Activated naive CD4-positive, alpha-beta T cell treated with anti-CD3 and anti-CD28 coated beads, Interleukin-2, amount 10 ng/mL, durations not matched to agents 7 days and 5 days (primary cell): Measurements from ENCODE around the gene PSG11.
"Not testable (repeated sequence)": the region's sequence is repeated elsewhere in the genome, so short reads cannot be mapped to it uniquely, and the experiment has no call there.

Source experiments
- CTCF ChIA-PET: fragments of 350-600 bp; sonication (Branson Sonifier 250); formaldehyde crosslinking; loops from one replicate; lab custom pipeline; 2021; ENCODE audit warnings: antibody characterized with exemption; lab: Charles Lee
- DNase-seq: peaks from one replicate; pipeline ENCODE4 v3.0.0-alpha.2; 2020
- H3K27ac Mint-ChIP-seq: one replicate; pipeline ENCODE4 v1.8.0; 2021; ENCODE audit warnings: mild to moderate bottlenecking, moderate library complexity, mixed read lengths
- H3K27me3 Mint-ChIP-seq: one replicate; pipeline ENCODE4 v1.8.0; 2021; ENCODE audit warnings: mild to moderate bottlenecking, mixed read lengths
- H3K36me3 Mint-ChIP-seq: one replicate; pipeline ENCODE4 v1.8.0; 2021; ENCODE audit warnings: mixed read lengths
- H3K4me1 Mint-ChIP-seq: one replicate; pipeline ENCODE4 v1.8.0; 2021; ENCODE audit warnings: mixed read lengths
- H3K4me3 Mint-ChIP-seq: one replicate; pipeline ENCODE4 v1.8.0; 2021; ENCODE audit warnings: mild to moderate bottlenecking, moderate library complexity, mixed read lengths
- H3K9me3 Mint-ChIP-seq: one replicate; pipeline ENCODE4 v1.8.0; 2021; ENCODE audit warnings: mixed read lengths

Gene PSG11

DNA sequence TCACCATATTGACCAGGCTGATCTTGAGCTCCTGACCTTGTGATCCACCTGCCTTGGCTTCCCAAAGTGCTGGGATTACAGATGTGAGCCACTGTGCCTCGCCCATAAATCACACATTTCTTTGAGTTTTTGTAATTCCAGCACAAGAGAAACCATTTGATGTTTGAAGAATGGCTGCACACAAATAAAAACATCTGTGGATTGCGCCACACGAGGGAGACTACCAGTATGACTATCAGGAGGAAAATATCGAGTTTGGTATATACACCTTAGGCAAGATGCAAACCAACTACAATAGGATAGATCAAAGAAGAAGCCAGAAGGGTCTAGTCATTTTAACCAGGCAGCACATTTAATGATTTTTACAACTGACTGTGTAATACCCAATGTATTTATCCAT is 20.4 kb downstream of the PSG11 start:
- H3K36me3 Mint-ChIP-seq, DNase-seq, CTCF ChIA-PET, H3K9me3 Mint-ChIP-seq, H3K4me1 Mint-ChIP-seq, H3K27ac Mint-ChIP-seq, H3K4me3 Mint-ChIP-seq, H3K27me3 Mint-ChIP-seq: not testable (repeated sequence)

DNA sequence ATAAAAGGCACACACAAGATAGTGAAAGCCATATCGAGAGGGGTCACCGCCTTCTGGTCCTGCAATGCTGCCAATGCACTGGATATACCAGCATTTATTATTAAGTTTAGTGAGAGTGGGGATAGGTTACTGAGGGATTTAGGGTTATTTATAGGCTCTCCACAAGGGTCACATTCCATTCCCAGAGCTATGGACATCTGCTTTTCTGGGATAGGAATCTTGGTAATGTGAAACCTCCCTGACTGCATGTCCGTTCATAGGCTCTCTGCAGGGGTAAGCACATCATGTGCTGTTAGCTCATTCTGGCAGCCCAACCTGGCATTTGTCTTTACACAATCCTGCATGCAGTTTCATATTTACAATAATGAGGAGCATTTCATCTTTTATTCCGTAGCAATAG is 21.4 kb downstream of the PSG11 start:
- H3K27me3 Mint-ChIP-seq, CTCF ChIA-PET, H3K27ac Mint-ChIP-seq, H3K36me3 Mint-ChIP-seq, H3K4me3 Mint-ChIP-seq, H3K4me1 Mint-ChIP-seq, DNase-seq, H3K9me3 Mint-ChIP-seq: not testable (repeated sequence)

DNA sequence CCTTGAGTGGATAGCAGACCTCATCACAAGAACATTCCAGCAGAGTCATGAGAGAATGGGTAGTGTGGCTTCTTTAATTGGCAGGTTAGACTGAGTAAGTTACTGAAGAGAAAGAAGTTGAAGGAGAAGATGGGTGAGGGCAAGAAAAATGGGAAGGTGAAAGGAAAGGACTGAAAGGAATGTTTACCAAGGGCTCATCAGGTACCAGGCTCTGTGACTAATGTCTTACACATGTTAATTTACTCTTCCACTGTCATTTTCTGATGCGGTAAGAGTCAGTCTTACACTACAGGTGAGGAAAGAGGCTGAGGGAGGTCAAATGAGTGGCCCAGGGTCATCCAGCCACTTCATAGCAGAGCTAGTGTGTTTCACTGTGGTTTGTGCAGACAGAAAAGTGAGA is 22.6 kb downstream of the PSG11 start:
- H3K27ac Mint-ChIP-seq, H3K27me3 Mint-ChIP-seq, DNase-seq, H3K4me3 Mint-ChIP-seq, CTCF ChIA-PET, H3K4me1 Mint-ChIP-seq, H3K36me3 Mint-ChIP-seq, H3K9me3 Mint-ChIP-seq: not testable (repeated sequence)

DNA sequence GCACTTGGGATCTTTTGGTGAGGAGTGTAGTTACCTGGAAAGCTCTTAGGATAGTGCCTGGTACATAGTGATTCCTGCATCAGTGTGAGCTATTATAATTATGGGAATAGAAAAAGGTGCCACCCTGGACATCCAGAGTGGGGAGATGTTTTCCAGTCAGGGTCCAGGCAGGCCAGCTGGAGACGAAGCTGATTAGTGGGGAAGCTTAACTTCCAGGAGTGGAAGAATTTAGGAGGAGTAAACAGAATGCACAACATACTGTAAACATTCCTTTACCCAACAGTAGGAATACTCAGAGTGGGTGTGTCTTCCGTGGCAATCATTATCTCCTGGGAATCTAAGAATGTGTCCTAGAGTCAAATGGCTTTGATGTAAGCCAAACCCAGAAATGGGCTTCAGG is 23.3 kb downstream of the PSG11 start:
- H3K27ac Mint-ChIP-seq, H3K4me3 Mint-ChIP-seq, CTCF ChIA-PET, H3K9me3 Mint-ChIP-seq, H3K4me1 Mint-ChIP-seq, H3K27me3 Mint-ChIP-seq, H3K36me3 Mint-ChIP-seq, DNase-seq: not testable (repeated sequence)

DNA sequence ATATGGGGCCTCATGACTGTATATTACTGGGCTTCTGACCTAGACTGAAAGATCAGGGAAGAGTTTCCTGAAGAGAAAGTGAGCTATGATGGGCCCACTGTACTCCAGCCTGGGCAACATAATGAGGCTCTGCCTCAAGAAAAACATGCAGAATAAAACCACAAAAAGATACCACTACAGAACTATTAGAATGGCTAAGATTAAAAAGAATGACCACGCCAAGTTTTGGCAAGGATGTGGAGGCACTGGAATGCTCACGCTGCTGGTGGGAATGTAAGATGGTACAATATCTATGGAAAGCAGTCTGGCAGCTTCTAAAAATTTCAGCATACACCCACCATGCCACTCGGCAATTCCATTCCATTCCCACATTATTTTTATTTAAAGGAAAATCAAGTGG is 30.1 kb downstream of the PSG11 start:
- DNase-seq, H3K4me1 Mint-ChIP-seq, CTCF ChIA-PET, H3K4me3 Mint-ChIP-seq, H3K27ac Mint-ChIP-seq, H3K9me3 Mint-ChIP-seq, H3K36me3 Mint-ChIP-seq, H3K27me3 Mint-ChIP-seq: not testable (repeated sequence)

DNA sequence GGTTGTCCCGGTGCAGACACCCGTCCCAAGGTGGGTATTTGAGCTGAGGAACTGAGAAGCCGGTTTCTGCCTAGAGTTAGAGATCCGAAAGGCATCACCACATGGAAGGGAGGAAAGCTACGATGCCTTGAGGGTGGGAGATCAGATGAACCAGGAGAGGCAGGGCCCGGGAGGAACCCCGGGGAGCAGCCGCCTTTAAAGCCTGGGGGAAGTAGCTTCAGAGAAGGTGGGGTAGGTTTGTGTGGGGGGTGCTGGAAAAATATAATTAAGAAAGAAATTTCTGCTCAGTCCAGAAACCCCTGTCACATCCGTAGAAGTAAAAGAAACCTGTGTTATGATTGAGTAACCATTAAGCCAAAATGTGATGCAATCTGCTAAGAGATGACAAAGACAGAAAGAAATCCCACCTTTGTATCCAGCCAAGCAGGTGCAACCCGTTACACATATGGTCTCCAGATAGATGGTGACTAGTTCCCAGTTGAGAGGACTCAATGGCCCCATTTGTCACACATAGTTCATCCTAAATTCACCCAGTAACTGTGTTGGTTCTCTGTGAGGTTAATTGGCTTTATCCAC is 34.2 kb downstream of the PSG11 start:
- CTCF ChIA-PET = not testable (repeated sequence)

DNA sequence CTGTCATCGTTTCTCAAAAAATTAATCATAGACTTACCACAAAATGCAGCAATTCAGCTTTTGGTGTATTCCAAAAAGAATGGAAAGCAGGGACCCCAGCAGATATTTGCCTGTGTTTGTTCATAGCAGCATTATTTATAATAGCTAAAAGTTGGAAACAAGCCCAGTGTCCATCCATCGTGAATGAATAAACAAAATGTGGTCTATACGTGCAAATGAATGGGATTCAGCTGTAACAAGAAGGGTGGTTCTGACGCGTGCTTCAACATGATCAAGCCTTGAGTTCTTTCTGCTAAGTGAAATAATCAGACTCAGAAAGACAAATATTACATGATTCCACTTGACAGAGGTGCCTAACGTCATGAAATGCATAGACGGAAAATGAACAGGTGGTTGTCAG is 36.4 kb downstream of the PSG11 start:
- Mint-ChIP-seq H3K36me3 (no peaks in the 10 kb centered on the region), H3K4me1 (no peaks in the 10 kb centered on the region), H3K4me3 (no peak overlapping the region), H3K27ac (no peak overlapping the region), H3K27me3 (no peaks in the 10 kb centered on the region), H3K9me3 (no peaks in the 10 kb centered on the region)
- CTCF ChIA-PET = no interaction called here
- DNase-seq = no peak

More for the DNA sequence above, 34.2 kb downstream of the PSG11 start:
- not testable (repeated sequence) for H3K27me3 Mint-ChIP-seq, H3K9me3 Mint-ChIP-seq, H3K4me1 Mint-ChIP-seq, DNase-seq, H3K27ac Mint-ChIP-seq, H3K36me3 Mint-ChIP-seq, H3K4me3 Mint-ChIP-seq

DNA sequence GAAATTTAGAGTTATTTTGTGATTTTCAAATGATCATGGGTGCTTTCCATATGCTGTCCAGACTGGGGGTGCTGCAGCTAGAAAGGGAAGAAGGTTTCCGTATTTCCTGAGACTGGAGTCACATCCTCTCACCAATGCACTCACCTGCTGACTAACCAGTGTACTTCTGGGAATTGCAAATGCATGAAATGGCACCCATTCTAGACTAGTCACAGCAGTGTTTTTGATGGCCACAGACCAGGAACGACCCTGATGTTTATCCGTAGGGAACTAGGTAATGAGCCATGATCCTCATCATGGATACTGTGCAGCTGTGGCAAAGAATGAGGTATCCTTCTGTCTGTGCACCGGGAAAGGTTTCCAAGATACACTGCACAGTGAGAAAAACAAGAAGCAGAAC is 37.1 kb downstream of the PSG11 start:
- H3K27ac Mint-ChIP-seq, H3K4me3 Mint-ChIP-seq, CTCF ChIA-PET, H3K4me1 Mint-ChIP-seq, H3K36me3 Mint-ChIP-seq, H3K9me3 Mint-ChIP-seq, DNase-seq, H3K27me3 Mint-ChIP-seq: not testable (repeated sequence)

DNA sequence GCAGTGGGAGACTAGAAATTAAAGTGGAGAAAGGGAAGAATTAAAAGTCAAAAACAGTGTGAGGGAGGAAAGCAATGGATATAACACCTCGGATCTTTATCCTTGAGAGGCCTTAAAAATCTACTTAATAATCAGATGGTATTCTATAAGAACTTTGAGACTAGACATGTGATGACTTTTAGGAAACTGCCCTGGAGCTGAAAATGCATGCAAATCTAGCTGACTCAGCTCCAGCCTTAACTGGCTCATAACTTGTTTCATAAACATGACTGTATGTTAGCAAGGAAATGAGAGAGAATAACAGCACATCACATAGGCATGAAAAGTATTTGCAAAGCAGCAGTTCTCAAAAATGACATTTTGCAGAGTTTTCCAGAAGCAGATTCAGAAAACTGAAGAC is 38.1 kb downstream of the PSG11 start:
- CTCF ChIA-PET, H3K36me3 Mint-ChIP-seq, H3K9me3 Mint-ChIP-seq: not testable (repeated sequence)

DNA sequence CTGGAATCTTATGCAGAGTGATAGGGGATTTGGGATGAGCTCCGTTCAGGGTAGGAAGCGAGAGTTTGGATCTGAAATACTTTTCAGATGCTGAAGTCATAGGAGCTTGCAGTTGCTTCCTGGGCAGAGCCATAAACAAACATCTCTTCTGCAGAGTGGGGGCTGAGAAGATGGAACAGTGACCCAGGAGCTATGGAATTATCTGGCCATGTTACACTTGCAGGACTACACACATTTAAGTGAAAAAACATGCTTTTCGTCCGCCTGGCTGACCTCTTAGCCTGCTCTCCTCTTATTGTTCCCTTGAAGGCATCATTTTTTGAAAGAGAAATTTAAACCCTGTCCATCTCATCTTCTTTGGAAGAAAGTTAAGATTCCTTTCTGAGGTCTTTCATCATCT is 40.7 kb downstream of the PSG11 start:
- H3K27me3 Mint-ChIP-seq = no peaks in the 10 kb centered on the region
- CTCF ChIA-PET = no interaction called here
- no peak for DNase-seq
- H3K4me3 Mint-ChIP-seq = no peak overlapping the region
- no peaks in the 10 kb centered on the region for H3K36me3 Mint-ChIP-seq
- H3K4me1 Mint-ChIP-seq = no peaks in the 10 kb centered on the region
- peaks cover under 1% of the 10 kb centered on the region for H3K9me3 Mint-ChIP-seq
- H3K27ac Mint-ChIP-seq = no peak overlapping the region

More for the DNA sequence above, 38.1 kb downstream of the PSG11 start:
- H3K4me1 Mint-ChIP-seq, H3K4me3 Mint-ChIP-seq, H3K27me3 Mint-ChIP-seq, DNase-seq, H3K27ac Mint-ChIP-seq: not testable (repeated sequence)

DNA sequence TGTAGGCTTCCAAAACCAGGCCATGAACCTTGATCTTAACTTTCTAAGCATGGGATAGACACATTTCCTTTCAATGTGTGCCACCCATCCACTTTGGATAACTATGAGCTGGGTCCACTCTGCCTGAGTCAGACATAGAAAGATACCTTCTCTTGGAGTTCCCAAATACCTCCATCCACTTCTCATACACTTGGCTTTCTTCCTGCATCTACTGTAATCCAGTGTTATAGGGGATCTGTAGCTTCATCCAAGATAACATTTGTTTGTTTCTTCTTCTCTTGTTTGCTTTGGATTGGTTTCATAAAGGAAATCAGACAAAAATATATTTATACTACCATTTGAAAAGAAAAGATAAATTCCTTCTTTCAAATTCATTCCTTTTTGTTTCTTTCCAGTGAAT is 44.2 kb downstream of the PSG11 start:
- DNase-seq, H3K27me3 Mint-ChIP-seq, H3K27ac Mint-ChIP-seq, H3K36me3 Mint-ChIP-seq, H3K4me3 Mint-ChIP-seq, CTCF ChIA-PET, H3K4me1 Mint-ChIP-seq, H3K9me3 Mint-ChIP-seq: not testable (repeated sequence)

DNA sequence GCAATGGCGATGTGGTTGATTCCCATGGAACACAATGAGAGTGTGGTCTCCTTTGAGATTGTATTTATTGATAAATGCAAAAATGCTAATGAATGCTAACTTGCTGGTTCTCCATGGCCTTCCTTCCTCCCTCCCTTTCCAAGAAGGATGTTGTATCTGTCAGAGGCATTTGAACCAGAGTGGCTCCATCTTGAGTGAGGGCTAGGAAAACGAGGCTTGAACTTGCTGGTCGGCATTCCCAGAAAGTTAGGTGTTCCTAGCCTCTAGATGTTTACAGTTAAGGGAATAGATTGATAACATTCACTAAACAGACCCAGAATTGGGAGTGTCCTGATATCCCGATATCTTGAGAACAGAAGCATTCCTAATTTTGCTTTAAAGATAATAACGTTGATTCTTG is 54.8 kb downstream of the PSG11 start:
- H3K4me3 Mint-ChIP-seq, H3K9me3 Mint-ChIP-seq, H3K36me3 Mint-ChIP-seq, H3K4me1 Mint-ChIP-seq, CTCF ChIA-PET, DNase-seq, H3K27me3 Mint-ChIP-seq, H3K27ac Mint-ChIP-seq: not testable (repeated sequence)

DNA sequence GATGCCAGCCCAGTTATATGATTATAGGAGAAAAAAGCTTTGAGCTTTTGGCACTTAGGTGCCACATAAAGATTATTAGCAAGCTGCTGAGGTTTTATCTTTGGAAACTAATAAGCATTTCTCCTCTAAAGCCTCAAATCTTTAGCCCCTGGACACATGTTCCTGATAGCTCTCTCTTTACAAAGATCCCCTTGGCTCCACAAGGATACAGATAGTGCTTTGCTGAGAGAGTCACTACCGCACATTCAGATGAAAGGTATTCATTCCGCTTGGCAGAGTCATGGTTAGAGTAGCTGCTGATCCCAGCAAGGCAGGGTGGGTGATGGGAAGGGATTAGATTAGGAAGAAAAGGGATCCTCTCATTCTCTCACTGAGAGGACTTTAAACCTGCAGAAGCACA is 61.1 kb downstream of the PSG11 start:
- Mint-ChIP-seq H3K4me1 (no peaks in the 10 kb centered on the region), H3K27ac (no peak overlapping the region)
- CTCF ChIA-PET = no interaction called here

DNA sequence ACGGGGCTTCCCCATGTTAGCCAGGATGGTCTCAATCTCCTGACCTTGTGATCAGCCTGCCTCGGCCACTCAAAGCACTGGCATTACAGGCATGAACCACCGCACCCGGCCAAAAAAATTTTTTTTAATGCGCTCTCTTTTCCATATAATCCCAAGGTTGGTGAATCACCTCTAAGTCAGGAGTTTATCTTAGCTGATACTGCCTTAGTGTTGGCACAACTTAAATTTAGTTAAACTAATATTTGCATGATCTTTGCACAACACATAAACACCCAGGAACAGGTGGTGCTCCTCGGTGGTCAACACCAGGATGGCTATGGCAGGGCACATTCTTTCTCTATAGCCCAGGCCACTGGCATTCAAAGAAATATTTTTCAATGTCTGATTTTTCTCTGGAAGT is 65.2 kb downstream of the PSG11 start:
- Mint-ChIP-seq H3K9me3 (no peaks in the 10 kb centered on the region), H3K4me3 (no peak overlapping the region), H3K27ac (no peak overlapping the region), H3K4me1 (no peaks in the 10 kb centered on the region), H3K27me3 (no peaks in the 10 kb centered on the region), H3K36me3 (no peaks in the 10 kb centered on the region)
- CTCF ChIA-PET = no interaction called here
- no peak for DNase-seq

More for the DNA sequence above, 61.1 kb downstream of the PSG11 start:
- H3K27me3 Mint-ChIP-seq = no peaks in the 10 kb centered on the region
- DNase-seq = no peak
- no peaks in the 10 kb centered on the region for H3K9me3 Mint-ChIP-seq
- no peaks in the 10 kb centered on the region for H3K36me3 Mint-ChIP-seq
- H3K4me3 Mint-ChIP-seq = no peak overlapping the region
